Duodenal mucosa (tissue), 2 donors: ENCODE results near the gene TBR1.

Source experiments
- H3K27ac ChIP-seq: one replicate; pipeline ENCODE4 v1.7.0; 2013; ENCODE audit warnings: low read depth, low read length
- H3K27me3 ChIP-seq, 2 donors: one replicate each; pipeline ENCODE4 v1.7.0; 2013; ENCODE audit warnings: low read length in 2 of 2, control low read depth in 1 of 2; ENCODE audit not compliant: insufficient read depth in 2 of 2, control insufficient read depth in 1 of 2
- H3K36me3 ChIP-seq, 2 donors: one replicate each; pipeline ENCODE4 v1.7.0; 2013; ENCODE audit warnings: low read length in 2 of 2, control low read depth in 1 of 2; ENCODE audit not compliant: insufficient read depth in 2 of 2, control insufficient read depth in 1 of 2
- H3K4me1 ChIP-seq, 2 donors: one replicate each; pipeline ENCODE4 v1.7.0; 2013; ENCODE audit warnings: low read length in 2 of 2, control low read depth in 1 of 2; ENCODE audit not compliant: insufficient read depth in 2 of 2, control insufficient read depth in 1 of 2
- H3K4me3 ChIP-seq, 2 donors: one replicate each; pipeline ENCODE4 v1.7.0; 2013; ENCODE audit warnings: low read length in 2 of 2, low read depth in 1 of 2
- H3K9ac ChIP-seq, 2 donors: one replicate each; pipeline ENCODE4 v1.7.0; 2013; ENCODE audit warnings: low read length in 2 of 2, low read depth in 1 of 2
- H3K9me3 ChIP-seq, 2 donors: one replicate each; pipeline ENCODE4 v1.7.0; 2013; ENCODE audit warnings: low read length in 2 of 2, control low read depth in 1 of 2; ENCODE audit not compliant: control insufficient read depth in 1 of 2

TBR1 gene

GRCh38 chr2:161415987-161416707 lies at the start of gene TBR1:
TSS of gene TBR1 (plus strand) at chr2:161416297. CDS start at chr2:161416411, 114 bp downstream.
- Histone ChIP-seq H3K4me1 (peaks cover 23 to 28% of the 10 kb centered on the region in 2 donors), H3K9me3 (no peaks in the 10 kb centered on the region), H3K36me3 (peaks cover 0 to 4% of the 10 kb centered on the region in 2 donors), H3K27me3 (peaks cover 68 to 77% of the 10 kb centered on the region in 2 donors), H3K9ac (no peak within 1 kb of the TSS), H3K27ac (no peak within 1 kb of the TSS), H3K4me3 (peak within 1 kb of the TSS; percentile 62 to 63)

DNA sequence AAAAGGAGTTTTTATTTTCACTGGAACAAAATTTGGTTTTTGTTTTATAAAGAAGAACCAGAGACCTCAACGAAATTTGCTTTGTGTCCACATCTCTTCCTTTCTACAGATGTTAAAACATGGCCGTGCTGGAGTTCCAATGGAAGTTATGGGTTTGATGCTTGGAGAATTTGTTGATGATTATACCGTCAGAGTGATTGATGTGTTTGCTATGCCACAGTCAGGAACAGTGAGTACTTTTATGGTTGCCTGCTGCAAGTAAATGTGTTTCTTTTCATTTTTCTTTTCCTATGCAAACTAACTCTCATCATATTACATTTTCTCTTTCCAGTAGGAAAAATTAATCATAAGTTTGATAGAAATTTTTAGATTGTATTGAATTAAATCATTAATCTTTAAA lies 48.4 kb upstream of the TBR1 start:
- Histone ChIP-seq H3K27me3 (no peaks in the 10 kb centered on the region), H3K9ac (no peak overlapping the region), H3K36me3 (peaks cover 7 to 10% of the 10 kb centered on the region in 2 donors), H3K4me3 (no peak overlapping the region), H3K27ac (no peak overlapping the region), H3K9me3 (peaks cover 3 to 7% of the 10 kb centered on the region in 2 donors), H3K4me1 (no peaks in the 10 kb centered on the region)

DNA sequence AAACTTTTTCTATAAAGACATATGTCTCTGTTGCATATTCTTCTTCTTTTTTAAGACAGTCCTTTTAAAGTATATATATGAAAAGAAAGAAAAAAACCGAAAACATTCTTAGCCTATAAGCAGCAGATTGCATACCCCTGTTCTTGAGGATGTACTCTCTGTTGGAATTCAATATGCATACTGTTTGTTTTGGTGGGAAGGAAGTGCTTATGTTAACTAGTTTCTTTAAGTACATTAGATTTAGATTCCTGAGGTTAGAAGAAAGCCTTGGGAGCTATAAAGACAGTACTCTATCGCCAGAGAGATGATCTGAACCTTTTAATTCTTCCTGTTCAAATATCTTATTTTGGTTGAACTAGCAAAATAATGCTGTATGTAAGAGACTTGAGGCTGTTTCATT lies 46.8 kb upstream of the TBR1 start:
- no peaks in the 10 kb centered on the region for H3K4me1 ChIP-seq
- no peak overlapping the region for H3K4me3 ChIP-seq
- H3K27me3 ChIP-seq: no peaks in the 10 kb centered on the region
- H3K9ac ChIP-seq: no peak overlapping the region
- H3K36me3 ChIP-seq: peaks cover 4 to 10% of the 10 kb centered on the region in 2 donors
- H3K9me3 ChIP-seq: no peaks in the 10 kb centered on the region
- no peak overlapping the region for H3K27ac ChIP-seq

GRCh38 chr2:161370981-161371380 lies 45.1 kb upstream of the TBR1 start:
- Histone ChIP-seq H3K4me1 (no peaks in the 10 kb centered on the region), H3K9me3 (no peaks in the 10 kb centered on the region), H3K27ac (no peak overlapping the region), H3K36me3 (peaks cover 4 to 10% of the 10 kb centered on the region in 2 donors), H3K9ac (no peak overlapping the region), H3K27me3 (no peaks in the 10 kb centered on the region), H3K4me3 (no peak overlapping the region)

DNA sequence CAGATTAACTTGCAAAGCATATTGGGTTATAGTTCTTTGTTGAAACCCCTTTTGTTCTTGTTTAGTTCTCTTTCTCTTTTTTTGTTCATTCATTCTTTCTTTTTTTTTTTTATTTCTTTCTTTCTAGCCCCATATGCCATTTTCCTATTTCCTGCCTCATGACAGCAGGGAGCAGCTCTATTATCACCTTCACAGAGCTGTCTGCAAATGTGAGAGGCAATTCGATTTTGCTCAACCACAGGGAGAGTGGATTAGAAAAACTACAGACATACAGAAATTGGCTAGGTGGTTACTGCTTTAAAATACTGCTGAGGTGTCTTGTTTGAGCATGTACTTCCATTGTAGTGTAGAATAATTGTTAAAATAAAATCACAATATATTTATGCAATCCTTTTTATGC lies 44.2 kb upstream of the TBR1 start:
- Histone ChIP-seq H3K4me3 (no peak overlapping the region), H3K9me3 (no peaks in the 10 kb centered on the region), H3K4me1 (no peaks in the 10 kb centered on the region), H3K27ac (no peak overlapping the region), H3K27me3 (no peaks in the 10 kb centered on the region), H3K36me3 (peaks cover 4 to 10% of the 10 kb centered on the region in 2 donors), H3K9ac (no peak overlapping the region)

DNA sequence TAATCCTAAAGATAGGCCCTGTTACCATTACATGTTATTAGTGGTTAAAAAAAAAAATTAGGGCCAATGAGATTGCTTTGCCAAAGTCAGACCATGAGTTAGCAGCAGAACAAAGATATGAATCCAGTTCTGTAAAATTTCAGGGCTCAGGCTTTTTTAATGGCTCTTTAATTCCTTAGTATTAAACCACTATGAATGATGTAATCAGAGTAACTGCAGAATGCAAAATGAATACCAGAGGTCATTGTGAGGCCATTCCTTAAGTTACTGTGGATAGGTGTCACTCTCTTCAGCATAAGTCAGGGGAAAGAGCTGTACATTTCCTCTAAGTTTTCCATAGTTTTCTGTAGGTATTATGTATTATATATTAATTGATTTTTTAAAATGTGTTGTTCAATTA lies 42.2 kb upstream of the TBR1 start:
- Histone ChIP-seq H3K36me3 (peaks cover 4 to 10% of the 10 kb centered on the region in 2 donors), H3K4me1 (no peaks in the 10 kb centered on the region), H3K27me3 (no peaks in the 10 kb centered on the region), H3K9ac (no peak overlapping the region), H3K27ac (no peak overlapping the region), H3K4me3 (no peak overlapping the region), H3K9me3 (no peaks in the 10 kb centered on the region)

DNA sequence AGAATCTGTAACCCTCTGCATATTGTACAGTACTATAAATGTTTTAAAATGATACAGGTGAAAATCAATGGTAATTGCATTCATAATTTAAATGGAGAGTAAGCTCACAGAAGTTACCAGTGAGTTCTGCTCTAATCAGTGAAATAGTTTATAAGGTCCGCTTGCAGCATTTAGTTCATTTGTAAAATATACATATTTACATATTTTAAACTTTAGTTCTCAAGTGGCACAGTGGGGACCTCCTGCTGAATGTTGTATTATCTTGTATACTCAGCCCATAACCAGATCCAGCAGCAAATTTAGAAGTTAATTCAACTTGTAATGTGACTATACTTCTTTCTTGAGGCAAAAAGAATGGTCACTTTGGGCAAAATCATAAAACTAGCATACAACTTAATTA lies 41.7 kb upstream of the TBR1 start:
- H3K9me3 ChIP-seq: no peaks in the 10 kb centered on the region
- no peak overlapping the region for H3K27ac ChIP-seq
- H3K9ac ChIP-seq: no peak overlapping the region
- H3K27me3 ChIP-seq: no peaks in the 10 kb centered on the region
- H3K4me1 ChIP-seq: no peaks in the 10 kb centered on the region
- H3K36me3 ChIP-seq: peaks cover 4 to 10% of the 10 kb centered on the region in 2 donors
- H3K4me3 ChIP-seq: no peak overlapping the region

GRCh38 chr2:161379740-161380139 lies 36.4 kb upstream of the TBR1 start:
- no peaks in the 10 kb centered on the region for H3K9me3 ChIP-seq
- no peaks in the 10 kb centered on the region for H3K36me3 ChIP-seq
- H3K4me1 ChIP-seq: no peaks in the 10 kb centered on the region
- no peak overlapping the region for H3K9ac ChIP-seq
- no peak overlapping the region for H3K27ac ChIP-seq
- H3K4me3 ChIP-seq: no peak overlapping the region
- no peaks in the 10 kb centered on the region for H3K27me3 ChIP-seq

GRCh38 chr2:161381546-161381945 lies 34.6 kb upstream of the TBR1 start:
- no peaks in the 10 kb centered on the region for H3K27me3 ChIP-seq
- no peak overlapping the region for H3K9ac ChIP-seq
- no peak overlapping the region for H3K4me3 ChIP-seq
- no peaks in the 10 kb centered on the region for H3K36me3 ChIP-seq
- H3K9me3 ChIP-seq: no peaks in the 10 kb centered on the region
- H3K4me1 ChIP-seq: no peaks in the 10 kb centered on the region
- H3K27ac ChIP-seq: no peak overlapping the region

DNA sequence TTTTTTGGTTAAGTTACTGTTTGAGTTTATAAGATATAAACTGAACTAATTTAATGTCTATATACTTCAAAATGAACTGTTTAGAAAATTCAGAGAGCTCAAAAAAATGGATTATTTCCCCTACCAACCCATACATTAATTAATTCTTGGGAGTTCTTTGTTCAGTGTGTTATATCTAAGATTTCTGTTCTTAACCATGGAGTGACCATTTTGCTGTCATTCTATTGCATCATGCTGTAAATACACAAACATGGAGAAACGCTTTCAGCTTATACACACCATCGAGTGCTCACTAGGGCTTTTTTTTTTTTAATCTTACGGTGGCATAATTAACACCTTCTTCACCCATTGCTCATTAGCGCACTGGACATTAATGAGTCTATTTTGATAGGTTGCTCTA lies 33.4 kb upstream of the TBR1 start:
- H3K27me3 ChIP-seq: no peaks in the 10 kb centered on the region
- H3K36me3 ChIP-seq: no peaks in the 10 kb centered on the region
- H3K9ac ChIP-seq: no peak overlapping the region
- H3K4me3 ChIP-seq: no peak overlapping the region
- H3K9me3 ChIP-seq: no peaks in the 10 kb centered on the region
- H3K4me1 ChIP-seq: no peaks in the 10 kb centered on the region
- no peak overlapping the region for H3K27ac ChIP-seq
